WERI-Rb-1 (cell line): ENCODE data around the gene RNF43.

ENCODE experiments used
- DNase-seq: peaks from one replicate; pipeline ENCODE4 v3.0.0-alpha.2; 2020
- H3K27ac ChIP-seq: fragments of 250-450 bp; sonication (Bioruptor Pico); 2 replicates; pipeline ENCODE4 v1.5.1; 2020; ENCODE audit warnings: mild to moderate bottlenecking, moderate library complexity
- H3K27me3 ChIP-seq: fragments of 250-450 bp; sonication (Bioruptor Pico); 2 replicates; pipeline ENCODE4 v1.5.1; 2021; ENCODE audit warnings: mild to moderate bottlenecking, low read depth, moderate library complexity; ENCODE audit not compliant: insufficient read depth, severe bottlenecking
- H3K36me3 ChIP-seq: fragments of 250-450 bp; sonication (Bioruptor Pico); 2 replicates; pipeline ENCODE4 v1.5.1; 2020; ENCODE audit warnings: mild to moderate bottlenecking, moderate library complexity
- H3K4me3 ChIP-seq: 2 replicates; pipeline ENCODE4 v1.5.1; 2011; ENCODE audit warnings: low read depth, mild to moderate bottlenecking, control low read depth, low read length
- H3K9me3 ChIP-seq: fragments of 250-450 bp; sonication (Bioruptor Pico); 2 replicates; pipeline ENCODE4 v1.5.1; 2021; ENCODE audit warnings: mild to moderate bottlenecking, moderate library complexity; ENCODE audit not compliant: severe bottlenecking
- CTCF ChIP-seq: IDR thresholded peaks from 2 replicates; pipeline ENCODE4 v1.5.1; 2011; ENCODE audit warnings: low read depth, mild to moderate bottlenecking, control low read depth, inconsistent platforms, low read length

RNF43 gene

GRCh38 chr17:58412961-58413586 is 4.3 kb downstream of the RNF43 start:
- no peaks in the 10 kb centered on the region for H3K9me3 ChIP-seq
- no peak overlapping the region for H3K4me3 ChIP-seq
- H3K36me3 ChIP-seq, result no peaks in the 10 kb centered on the region
- no peaks in the 10 kb centered on the region for H3K27me3 ChIP-seq
- DNase-seq, result no peak
- H3K27ac ChIP-seq, result no peak overlapping the region
- no peak for TF ChIP-seq CTCF

DNA sequence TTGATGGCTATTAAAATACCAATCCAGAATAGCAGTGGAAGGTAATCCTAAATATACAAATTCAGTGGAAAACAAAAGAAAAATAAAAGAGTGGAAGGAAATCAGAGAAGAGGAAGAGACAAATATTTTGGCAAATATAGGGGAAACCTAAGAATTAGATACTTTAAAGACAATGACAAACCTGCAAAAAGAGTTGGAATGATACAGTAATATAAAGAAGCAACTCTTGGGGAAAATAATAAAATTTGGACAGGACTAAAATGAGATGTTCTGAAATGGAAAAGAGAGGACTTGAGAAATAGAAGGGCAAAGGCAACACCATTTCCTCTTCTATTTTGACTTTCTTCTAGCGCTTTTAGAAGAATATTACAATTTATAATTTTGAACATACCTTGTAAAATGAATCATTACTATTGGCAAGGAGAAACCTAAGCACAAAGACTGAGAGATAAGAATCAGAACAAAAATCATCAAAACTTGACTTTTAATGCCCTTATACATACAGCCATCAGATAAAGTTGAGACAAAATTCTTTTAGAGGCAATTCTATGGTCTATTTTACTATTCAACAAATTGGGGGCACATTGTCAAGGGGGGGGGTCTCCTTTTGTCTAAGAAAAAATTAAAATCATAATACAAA is 5.2 kb downstream of the RNF43 start:
- no peak for DNase-seq
- H3K27me3 ChIP-seq, result no peaks in the 10 kb centered on the region
- TF ChIP-seq CTCF, result no peak
- H3K4me3 ChIP-seq, result no peak overlapping the region
- no peaks in the 10 kb centered on the region for H3K36me3 ChIP-seq
- no peak overlapping the region for H3K27ac ChIP-seq
- no peaks in the 10 kb centered on the region for H3K9me3 ChIP-seq

- H3K4me3 ChIP-seq, result no peak overlapping the region
- no peak overlapping the region for H3K27ac ChIP-seq
- H3K9me3 ChIP-seq, result no peaks in the 10 kb centered on the region
- no peaks in the 10 kb centered on the region for H3K36me3 ChIP-seq
- DNase-seq, result no peak
- no peak for TF ChIP-seq CTCF
- no peaks in the 10 kb centered on the region for H3K27me3 ChIP-seq
These were observed 5.9 kb downstream of the RNF43 start for GRCh38 chr17:58411408-58411894.

DNA sequence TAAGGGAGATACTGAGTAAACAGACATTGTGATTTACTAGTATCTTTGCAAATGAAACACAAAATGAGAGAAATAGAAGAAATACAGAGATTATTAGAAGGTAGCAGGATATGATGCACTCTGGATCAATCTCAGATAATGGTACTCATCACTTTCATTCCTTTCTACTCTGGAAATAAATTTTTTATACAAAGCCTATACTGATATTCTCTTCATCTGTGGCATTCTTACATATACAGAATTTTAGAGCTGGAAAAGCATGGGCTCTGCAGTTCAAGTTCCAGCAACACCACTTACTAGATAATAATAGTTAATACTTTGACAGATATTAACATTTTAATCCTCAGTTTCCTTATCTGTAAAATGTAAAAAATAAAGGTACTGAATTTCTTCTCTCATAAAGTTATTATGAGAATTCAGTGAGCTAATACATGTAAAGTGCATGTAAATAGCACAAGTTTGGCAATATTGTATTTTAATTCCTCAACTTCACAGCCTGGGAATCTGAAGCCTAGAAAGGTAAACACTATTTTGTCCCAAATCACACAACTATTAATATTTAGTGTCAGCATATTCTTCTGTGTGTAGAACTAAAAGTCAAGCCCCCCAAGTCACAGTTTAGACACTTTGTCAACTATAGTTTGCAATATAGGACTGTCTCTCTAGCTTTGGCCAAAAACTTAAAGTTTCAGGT is 6.5 kb downstream of the RNF43 start:
- Histone ChIP-seq H3K36me3 (no peaks in the 10 kb centered on the region), H3K27ac (no peak overlapping the region), H3K4me3 (no peak overlapping the region), H3K9me3 (no peaks in the 10 kb centered on the region), H3K27me3 (no peaks in the 10 kb centered on the region)
- no peak for DNase-seq
- TF ChIP-seq CTCF, result no peak

GRCh38 chr17:58409432-58409831 is 7.9 kb downstream of the RNF43 start:
- no peak overlapping the region for H3K27ac ChIP-seq
- no peak for DNase-seq
- no peak overlapping the region for H3K4me3 ChIP-seq
- no peaks in the 10 kb centered on the region for H3K27me3 ChIP-seq
- no peaks in the 10 kb centered on the region for H3K36me3 ChIP-seq
- H3K9me3 ChIP-seq, result no peaks in the 10 kb centered on the region
- no peak for TF ChIP-seq CTCF
